Activated CD8-positive, alpha-beta memory T cell treated with anti-CD3 and anti-CD28 coated beads for 4 hours (primary cell): ENCODE measurements around the gene SRSF1.
"Not testable (repeated sequence)": the region's sequence is repeated elsewhere in the genome, so short reads cannot be mapped to it uniquely, and the experiment has no call there.

Experiments used
- DNase-seq, 2 donors: peaks; one replicate each; pipeline ENCODE4 v3.0.0-alpha.2; 2020; ENCODE audit warnings: low read depth in 2 of 2

SRSF1 gene

DNA sequence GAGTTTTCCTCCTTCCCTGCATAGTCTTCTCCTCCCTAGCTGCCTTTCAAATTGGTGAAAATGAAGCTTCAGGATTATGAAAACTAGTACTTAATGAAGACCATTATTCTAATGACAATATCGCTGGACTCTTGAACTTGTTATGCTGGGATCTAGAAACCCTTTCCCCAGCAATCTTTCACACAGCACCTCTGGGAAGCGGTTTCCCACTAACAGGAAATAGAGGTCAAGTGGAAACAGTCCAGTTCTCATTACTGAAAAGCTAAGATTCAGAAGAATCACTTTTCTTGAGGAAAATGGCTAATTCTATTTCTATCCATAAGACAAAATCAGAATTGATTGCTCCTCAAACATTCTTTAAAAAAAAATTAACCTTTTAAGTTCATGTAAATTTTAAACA lies 17.0 kb downstream of the SRSF1 start:
- no peak for DNase-seq

DNA sequence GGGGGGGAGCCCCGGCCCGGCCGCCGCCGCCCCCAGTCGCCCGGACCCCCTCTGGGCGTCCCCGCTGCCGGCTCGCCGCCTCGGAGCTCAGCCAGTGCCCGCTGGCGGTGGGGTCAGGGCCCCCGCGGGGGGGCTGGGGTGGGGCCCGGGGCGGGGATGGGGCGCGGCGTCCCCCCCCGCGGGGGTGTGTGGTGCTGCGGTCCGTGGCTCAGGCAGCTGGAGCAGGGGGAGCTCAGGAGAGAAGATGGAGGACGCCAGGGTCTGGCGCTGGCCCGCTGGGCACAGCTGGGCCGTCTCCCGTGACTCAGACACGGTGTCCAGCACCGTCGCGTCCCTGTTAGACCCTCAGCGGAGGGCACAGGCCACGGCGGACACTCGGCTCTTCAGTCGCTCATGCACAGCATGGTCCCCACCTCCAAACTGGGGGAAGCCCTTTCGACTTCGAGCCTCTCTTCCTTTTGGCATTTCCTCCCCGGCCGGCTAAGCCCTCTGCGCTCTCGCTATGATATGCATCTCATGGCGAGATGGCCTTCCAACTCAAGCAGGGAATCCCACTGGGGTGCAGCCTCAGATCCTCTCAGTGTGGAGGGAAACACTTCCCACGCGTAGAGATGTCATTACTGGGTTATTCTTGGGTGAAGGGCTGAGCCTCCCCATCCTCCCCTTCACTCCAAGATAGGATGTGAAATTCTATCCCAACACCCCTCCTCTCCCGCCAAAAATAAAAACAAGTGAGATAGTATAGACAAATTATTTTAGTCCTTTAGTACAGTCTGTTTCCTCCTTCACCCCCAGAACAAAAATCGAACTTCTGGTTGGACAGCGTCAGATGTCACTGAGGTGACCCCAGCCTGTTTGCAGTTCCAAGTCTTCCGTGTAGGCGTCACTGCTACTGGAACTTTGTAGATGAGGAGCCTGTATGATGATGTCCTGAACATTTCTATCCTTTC lies 18.5 kb downstream of the SRSF1 start:
- DNase-seq, result peak in 1 of 2 donors; percentile 41

DNA sequence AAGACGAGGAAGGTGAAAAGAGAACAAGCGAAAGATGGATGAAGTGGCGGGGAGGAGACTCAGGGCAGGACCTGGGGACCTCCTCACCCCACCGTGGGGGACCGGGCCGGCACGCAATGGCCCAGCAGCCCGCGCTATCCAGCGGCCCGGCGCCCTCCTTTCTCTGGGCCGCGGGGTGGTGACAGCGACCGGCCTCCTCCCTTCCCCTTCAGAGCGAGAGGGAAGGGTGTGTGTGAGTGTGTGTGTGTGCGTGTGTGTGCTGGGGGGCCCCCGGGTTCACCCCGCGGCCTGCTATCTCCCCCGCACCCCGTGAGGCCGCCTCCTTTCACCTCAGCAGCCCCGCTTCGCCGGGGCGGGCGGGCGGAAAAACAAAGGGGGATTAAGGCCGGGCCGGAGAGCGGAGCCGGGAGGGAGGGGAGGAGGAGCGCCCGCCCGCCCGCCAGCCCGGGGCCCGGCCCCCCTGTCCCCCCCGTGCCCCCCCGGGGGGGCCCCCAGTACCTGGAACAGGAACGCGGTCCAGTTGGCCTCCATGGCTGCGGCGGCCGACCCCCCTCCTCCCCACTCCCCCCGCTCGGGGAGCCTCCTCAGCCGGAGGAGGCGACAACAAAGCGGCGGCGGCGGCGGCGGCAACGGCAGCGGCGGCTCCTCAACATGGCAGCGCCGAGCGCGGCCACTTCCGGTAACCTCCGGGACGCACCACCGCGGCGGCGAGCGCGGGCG lies 19.3 kb downstream of the SRSF1 start, which contains the start of gene VEZF1:
TSS of gene VEZF1 (minus strand) at position 674 of the 720 bp plus-strand sequence. CDS start at position 531, 143 bp downstream.
- DNase-seq, result peak; percentile 47 to 59

DNA sequence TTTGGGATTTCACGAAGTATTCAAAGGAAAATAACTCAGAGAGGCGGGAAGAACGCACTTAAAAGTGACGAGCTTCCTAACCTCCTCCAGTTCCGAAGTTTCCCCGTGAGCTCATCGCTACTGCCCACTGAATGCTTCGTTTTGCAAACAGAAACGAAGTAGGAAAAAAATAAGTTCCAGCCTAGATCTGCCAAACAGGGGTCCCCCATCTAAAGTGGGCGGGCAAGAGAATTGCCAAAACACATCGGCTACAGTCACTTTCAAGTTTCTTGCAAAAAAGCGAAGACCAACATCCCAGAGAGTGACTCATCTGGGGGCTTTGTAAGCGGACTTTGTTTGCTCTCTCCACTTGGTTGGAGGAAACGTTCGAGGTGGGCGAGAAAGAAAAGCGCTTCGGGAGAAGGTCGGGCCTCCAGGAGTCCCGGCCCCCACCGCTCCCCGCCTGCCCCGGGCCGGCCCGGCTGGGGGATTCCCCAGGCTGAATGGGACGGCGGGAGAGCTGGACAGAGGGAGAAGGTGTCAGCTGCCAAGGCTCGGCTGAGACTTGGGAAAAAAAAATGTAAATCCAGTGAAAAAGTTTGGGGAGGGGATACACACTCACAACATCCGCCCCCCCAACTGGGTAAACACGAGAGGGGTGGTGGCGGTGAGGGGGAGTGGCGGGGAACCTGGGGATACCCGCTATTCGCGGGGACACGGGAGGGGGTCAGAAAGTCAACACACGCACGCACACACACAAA lies 20.0 kb downstream of the SRSF1 start:
- DNase-seq, result peak in 1 of 2 donors; percentile 20

DNA sequence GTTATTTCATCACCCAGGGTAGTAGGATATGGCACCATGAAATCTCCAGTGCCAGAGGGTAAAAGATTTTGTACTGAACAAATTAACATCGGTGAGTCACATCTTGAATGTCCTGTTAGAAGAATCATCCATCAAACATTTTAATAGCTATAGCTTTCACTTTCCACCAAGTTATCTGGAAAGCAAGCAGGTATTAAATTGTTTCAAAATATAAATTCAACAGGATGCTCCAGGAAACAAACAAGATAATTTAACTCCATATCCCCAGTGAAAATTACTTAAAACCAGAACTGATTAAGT lies 21.4 kb downstream of the SRSF1 start:
- DNase-seq, result no peak

DNA sequence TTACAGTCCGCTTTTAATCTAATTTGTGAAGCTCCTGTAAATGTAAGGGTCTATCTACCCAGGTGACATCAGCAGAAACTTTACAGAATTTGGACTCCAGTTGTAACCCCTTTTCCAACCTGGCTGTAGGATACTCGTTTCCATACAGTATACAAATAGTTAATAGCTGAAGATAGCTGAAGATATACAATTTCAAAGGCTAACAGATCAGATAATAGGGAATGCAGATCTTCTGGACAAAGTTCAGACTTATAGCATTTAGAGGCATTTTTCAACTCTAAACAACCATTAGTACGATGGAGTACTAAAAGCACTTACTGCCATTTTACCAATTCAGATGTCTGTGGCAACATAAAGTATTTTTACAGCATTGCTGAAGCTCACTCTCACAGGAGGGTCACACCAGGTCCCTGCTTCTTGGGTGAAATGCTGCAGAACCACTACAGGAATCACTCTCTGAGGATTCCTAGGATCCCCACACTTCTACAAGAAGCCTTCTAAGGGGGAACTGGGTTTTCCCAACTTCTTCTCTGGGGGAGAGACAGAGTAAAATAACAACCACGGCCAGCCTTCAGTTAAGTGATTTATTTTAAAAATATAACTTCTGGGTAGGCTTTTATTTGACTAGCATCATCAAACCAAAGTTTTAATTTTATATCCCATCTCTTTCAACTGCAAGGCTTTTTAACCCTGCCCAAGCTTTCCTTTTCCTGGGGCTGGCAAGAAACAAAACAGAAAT lies 21.9 kb downstream of the SRSF1 start:
- no peak for DNase-seq

DNA sequence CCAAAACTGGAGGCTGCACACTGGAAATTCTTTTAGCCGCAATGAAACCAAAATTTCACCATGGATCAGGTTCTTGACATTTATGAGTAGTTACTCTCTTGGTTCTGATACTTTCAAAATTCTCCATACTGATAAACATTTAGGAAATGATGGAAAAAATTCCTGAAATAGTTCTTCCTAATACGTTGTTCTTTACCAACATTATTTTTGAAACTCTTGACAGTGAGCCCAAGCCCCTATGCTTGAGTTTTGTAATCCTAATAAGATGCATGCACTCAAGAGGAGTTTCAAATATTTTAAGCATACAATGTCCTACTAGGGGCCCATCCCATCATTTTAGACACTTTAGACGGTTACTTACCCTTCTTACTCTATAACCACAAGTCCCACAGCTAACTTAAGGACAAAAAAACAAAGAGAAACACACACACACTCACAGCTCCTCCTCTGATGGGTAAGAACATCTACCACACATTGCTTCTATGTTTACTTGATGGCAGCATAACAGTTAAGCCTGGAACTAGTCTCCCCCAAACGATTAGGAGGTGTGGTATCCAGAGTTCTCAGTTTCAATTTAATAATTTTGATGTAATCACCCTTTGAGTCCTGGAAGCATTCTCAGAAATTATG lies 22.7 kb downstream of the SRSF1 start:
- no peak for DNase-seq

DNA sequence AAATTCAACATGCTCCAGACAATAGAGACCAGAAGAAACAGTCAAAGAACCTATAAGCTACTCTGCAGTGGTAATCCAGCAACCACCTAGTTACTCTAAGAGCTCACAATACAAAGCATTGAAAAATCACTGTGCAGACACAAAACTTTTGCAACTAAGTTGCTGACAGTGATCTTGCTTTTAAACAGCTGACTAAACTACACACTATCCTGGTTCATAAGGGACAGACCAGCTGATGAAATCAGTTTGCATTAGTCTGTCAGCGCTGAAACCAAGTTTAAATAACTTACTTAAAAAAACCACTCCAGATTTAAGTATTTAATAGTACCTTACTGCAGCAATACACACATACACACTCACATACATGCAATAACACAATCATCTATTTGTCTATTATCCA lies 23.6 kb downstream of the SRSF1 start:
- no peak for DNase-seq

DNA sequence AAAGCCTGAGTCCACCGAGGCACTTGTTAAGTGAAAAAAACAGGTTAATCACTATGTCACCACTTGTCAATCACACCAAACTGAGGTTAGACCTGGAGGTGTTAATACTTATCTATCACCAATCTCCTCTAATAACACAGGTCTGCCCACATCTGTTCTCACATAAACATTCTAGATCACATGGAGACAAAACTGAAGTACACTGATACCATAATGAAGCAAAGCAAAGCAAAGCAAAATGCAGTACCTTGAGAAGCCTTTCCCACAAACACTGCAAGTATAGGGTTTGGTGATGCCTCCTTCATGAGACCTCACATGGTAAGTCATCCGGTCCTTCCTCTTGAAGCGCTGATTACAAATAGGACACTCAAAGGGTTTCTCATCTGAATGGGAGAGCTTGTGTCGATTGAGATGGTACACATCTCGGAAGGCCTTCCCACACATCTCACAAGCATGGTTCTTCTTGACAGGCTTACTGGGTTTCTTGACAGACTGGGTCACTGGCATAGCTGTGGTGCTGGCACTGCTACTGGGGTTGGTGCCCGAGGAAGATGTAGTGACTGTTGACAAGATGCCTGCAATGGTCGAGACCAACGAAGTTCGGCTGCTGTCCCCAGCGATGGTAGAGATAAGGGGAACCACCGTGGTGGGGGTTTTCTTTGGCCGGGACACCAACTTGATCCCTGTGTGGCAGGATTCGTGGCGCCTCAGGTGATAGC lies 24.4 kb downstream of the SRSF1 start:
- DNase-seq, result no peak

DNA sequence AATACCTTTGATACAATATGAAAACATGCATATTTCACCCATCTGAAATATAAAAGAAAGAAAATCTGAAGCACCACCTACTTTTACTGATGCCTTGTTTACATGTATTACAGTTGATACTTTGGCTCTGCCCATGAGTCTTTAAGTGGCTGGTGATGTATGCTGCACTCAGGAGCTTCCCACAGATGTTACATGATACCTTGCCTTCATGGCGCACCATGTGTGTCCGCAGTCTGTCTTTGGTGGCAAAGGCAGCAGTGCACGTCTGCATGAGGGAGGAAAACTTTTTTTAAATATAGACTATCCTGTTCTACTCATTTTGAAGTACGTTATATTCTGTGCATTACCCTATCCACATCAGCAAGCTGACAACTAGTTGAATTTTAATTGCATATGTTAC lies 26.5 kb downstream of the SRSF1 start:
- no peak for DNase-seq

DNA sequence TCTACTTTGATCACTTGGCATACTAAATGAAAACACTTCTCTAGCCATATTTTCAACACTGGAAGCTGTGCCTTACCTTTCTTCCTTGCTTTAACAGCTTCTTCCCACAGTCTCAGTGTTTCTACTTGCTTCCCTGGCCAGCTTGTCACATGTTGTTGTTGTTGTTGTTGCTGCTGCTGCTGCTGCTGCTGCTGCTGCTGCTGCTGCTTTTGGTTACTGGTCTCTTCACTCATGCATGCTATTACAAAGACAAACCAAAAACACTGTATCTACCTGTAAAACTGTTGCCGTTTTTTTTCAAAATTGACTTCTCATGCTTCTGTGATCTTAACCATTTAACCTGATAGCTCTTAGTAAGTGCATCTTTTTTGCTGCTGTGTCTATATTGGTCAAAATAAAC lies 28.0 kb downstream of the SRSF1 start:
- no peak for DNase-seq

DNA sequence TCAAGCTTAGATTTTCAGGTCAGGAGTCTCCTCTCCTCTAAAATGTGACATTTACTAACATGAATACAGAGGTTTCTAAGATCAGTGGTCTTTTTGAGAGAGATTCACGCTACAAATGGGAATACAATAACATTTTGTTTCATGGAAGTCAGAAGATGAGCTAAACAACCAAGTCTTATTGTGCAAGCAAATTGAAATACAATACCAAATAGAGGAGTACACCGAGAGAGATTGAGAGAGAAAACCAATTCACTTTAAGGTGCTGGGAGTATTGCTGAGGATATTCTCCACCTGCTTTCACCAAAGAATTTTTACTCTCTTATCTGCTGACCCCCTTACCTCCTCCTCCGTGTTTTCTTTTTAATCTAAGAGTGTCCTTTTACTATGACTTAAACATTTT lies 30.5 kb downstream of the SRSF1 start:
- DNase-seq, result no peak

DNA sequence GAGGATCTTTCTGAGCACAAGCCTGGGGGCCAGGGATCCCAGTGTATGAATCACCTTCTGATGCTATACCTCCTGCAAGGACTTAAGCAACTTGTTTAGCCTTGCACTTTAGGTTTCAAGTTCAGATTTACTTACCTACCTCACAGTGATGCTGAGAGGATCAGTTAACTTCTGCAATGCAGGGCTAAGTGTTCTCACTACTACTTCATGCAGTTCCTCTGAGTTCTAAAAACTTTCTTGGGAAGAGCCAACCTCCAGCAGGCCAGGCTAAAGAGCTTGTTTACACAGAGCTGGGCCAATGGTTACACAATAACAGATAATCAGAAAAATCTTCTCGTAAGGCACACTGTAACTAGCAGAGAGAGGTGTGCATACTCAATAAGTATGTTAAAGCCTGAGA lies 32.0 kb downstream of the SRSF1 start:
- no peak for DNase-seq

DNA sequence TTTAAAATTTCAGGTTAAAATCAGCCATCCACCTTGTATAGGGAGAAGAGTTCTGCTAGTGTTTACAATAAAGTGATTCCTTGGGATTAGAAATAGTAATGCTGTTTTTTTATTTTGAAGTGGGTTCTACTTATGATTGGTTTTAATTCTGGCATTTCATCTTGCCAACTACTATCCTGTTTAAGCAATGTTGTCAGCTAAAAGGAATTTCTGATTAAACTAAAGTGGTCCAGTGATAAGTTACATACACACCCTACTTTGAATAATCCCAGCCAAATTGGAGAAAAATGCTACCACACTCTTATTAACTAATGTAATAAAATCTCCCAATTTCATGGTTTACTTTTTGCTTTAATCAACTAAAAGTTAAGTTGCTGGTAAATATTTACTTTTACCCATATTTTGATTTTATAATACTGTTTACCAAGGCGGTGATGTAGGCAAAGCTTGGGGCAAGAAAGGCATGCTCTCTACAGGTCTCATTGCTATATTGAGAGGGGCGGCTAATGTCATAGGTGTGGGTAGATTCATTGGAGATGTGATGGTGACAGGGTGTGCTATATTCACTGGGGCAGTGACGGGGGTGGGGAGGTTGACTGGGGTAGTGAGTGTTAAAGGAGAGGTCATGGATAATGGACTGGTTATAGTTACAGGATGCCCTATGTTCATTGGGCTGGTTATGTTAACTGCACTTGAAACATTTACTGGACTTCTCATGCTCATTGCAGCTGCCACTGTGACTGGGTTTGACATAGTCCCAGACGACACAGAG lies 32.8 kb downstream of the SRSF1 start:
- DNase-seq, result not testable (repeated sequence)

DNA sequence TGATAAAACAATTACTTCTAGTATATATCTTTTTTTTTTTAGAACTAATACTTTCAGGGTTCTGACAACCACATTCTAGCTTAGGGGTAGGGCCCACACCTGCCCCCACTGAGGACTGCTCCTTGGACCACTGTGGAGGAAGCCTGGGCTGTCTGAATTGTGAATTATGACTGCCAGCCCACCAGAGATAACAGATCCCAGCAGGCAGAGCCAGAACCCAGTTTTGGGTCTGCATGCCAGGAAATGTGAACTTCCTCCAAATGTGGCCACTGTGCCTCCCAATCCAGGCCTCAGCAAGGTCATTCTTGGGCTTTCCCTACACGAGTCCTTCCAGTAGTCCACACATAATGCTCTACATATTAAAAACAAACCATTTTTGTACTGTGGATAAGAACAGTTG lies 34.9 kb downstream of the SRSF1 start:
- DNase-seq, result no peak

DNA sequence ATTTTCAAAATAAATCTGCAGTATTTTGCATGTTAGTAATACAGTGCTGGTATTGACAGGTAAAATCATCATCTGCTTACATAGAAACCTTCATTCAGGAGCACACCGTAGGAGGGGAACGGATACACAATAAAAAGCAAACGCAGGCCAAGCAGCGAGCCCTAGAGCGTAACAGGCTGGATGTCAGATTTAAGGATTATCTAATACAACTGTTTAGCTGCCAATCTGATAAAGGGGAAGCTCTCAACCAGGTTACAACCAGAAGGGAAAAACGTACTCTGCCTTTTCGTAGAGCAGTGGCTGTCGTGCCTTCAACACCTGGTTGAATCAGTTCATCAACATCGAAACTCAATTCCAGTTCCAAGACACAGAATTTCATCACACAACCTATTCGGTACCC lies 35.5 kb downstream of the SRSF1 start:
- no peak for DNase-seq

DNA sequence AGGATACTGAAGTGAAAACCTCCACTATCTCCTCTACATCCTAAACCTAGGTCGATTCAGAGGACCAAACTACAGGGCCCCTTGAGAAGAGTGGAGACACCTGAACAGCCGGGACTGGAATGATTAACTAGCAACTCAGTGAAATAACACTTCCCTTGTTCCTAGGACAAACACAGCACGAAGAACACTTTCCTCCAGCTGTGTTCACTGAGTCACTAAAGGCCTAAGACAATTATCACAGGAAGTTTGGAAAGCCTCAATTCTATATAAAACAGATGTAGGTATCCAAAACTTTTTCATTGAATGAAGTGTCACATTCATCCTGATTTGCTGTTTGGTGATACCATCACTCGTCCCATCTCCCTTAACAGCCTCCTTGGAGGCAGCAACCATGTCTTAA lies 36.3 kb downstream of the SRSF1 start:
- DNase-seq, result no peak

DNA sequence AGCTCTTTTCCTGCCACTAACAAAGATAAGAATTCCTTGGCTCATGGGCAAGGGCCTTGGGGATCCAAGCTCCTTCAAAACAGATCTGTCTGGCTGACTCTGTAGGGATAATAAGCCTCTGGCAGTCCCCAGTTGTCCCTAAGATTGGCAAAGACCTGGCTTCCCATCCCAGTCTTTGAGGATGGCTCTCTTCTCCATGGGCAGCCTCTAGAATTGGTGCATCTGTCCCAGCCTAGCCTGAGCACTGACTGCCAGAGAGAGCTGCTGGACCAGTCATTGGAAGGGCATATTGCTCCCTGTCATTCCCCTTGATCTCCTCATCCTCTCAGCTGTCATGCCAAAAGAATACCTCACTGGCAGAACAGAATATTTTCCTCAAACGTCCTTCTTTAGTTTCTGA lies 38.6 kb downstream of the SRSF1 start:
- no peak for DNase-seq

DNA sequence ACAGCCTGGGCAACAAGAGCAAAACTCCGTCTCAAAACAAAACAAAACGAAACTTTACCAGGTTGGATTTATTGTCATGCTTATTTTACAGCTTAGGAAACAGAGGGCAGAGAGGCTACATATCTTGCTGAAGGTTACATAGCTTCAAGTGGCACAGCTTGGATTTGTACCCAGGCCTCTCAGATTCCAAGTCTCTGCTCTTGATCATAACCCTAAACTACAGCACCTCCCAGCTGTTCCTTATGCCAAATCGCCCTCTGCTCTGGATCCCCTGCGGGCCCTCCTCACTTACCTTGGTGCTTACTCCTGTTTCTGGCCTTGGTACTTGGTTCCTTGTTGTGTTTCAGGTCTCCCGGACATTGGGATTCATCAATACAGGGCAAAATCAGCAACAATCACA lies 40.2 kb downstream of the SRSF1 start:
- DNase-seq, result no peak

DNA sequence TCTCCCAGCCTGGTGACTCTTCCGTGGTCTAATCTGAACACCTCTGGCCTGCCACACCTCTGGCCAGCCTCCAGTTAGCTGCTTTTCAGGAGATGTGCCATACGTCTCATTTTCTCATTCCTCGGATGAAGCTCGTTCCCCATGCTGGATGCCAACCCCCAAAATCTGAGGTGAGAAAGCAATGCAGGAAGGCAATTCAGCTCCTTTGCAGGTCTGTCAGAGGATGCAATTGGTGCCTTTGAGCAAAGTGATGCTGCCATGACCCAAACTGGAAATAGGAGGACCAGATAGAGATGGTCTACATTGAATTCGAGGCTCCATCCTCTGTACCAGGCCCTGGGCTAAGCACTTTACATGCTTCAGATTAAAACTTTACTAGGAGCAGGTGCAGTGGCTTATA lies 40.8 kb downstream of the SRSF1 start:
- no peak for DNase-seq
